PC-3 (cell line): ENCODE results near the gene STK33.

Experiments used
- EZH2 ChIP-seq: fragments of 300-600 bp; sonication (generic); IDR thresholded peaks from one replicate; pipeline ENCODE4 v1.6.1; 2017; ENCODE audit warnings: antibody characterized with exemption, mild to moderate bottlenecking, low read length; ENCODE audit not compliant: unreplicated experiment
- EZH2phosphoT487 ChIP-seq: fragments of 300-600 bp; sonication (generic); IDR thresholded peaks from 2 replicates; pipeline ENCODE4 v1.6.1; 2018; ENCODE audit warnings: mild to moderate bottlenecking, antibody characterized with exemption, low read length, borderline replicate concordance
- TF ChIP-seq, protein P1 (sequence below): fragments of 300-600 bp; sonication (generic); conservative IDR thresholded peaks from 2 replicates; pipeline ENCODE4 v1.5.1; 2017; ENCODE audit warnings: antibody characterized with exemption, low read depth, mild to moderate bottlenecking, low read length

GRCh38 chr11:8531312-8531711 is 62.7 kb downstream of the STK33 start:
- TF ChIP-seq, protein P1, sequence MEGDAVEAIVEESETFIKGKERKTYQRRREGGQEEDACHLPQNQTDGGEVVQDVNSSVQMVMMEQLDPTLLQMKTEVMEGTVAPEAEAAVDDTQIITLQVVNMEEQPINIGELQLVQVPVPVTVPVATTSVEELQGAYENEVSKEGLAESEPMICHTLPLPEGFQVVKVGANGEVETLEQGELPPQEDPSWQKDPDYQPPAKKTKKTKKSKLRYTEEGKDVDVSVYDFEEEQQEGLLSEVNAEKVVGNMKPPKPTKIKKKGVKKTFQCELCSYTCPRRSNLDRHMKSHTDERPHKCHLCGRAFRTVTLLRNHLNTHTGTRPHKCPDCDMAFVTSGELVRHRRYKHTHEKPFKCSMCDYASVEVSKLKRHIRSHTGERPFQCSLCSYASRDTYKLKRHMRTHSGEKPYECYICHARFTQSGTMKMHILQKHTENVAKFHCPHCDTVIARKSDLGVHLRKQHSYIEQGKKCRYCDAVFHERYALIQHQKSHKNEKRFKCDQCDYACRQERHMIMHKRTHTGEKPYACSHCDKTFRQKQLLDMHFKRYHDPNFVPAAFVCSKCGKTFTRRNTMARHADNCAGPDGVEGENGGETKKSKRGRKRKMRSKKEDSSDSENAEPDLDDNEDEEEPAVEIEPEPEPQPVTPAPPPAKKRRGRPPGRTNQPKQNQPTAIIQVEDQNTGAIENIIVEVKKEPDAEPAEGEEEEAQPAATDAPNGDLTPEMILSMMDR = no peak
- TF ChIP-seq EZH2 = no peak
- TF ChIP-seq EZH2phosphoT487 = no peak
